ENCODE measurements around the gene PCMT1. TPM values are rescaled to one million over a fixed set of nuclear protein-coding genes. Genes with fewer than 3 reads are reported as not detected.
"Not testable (repeated sequence)": the region's sequence is repeated elsewhere in the genome, so short reads cannot be mapped to it uniquely, and the experiment has no call there.

Gene PCMT1
- total RNA-seq, 1 donor, result 104 TPM

GRCh38 chr6:149752600-149753373 is 3.2 kb downstream of the PCMT1 start:
- no peak overlapping the region for H3K27ac ChIP-seq (ENCODE audit: low read depth, low read length)
- H3K4me3 ChIP-seq (ENCODE audit: insufficient read depth, low read length), result no peak overlapping the region
- peaks cover 27% of the 10 kb centered on the region for H4K20me1 ChIP-seq (ENCODE audit: insufficient read depth, low read length)
- peaks cover 9% of the 10 kb centered on the region for H3K4me1 ChIP-seq (ENCODE audit: insufficient read depth, low read length)
- H3K4me2 ChIP-seq (ENCODE audit: insufficient read depth, low read length), result no peak overlapping the region
- no peak for TF ChIP-seq CTCF (IDR thresholded peaks at IDR 0.05; ENCODE audit: extremely low read depth, low read depth, low read length)
- H2AFZ ChIP-seq (ENCODE audit: low read length), result no peak overlapping the region
- peak; percentile 43 for DNase-seq (ENCODE audit: insufficient read length, low spot score, missing footprints)
- H3K9me3 ChIP-seq (ENCODE audit: low read depth, low read length), result no peaks in the 10 kb centered on the region
- H3K36me3 ChIP-seq (ENCODE audit: insufficient read depth, low read length), result no peaks in the 10 kb centered on the region
- peaks cover 83% of the 10 kb centered on the region for H3K79me2 ChIP-seq (ENCODE audit: insufficient read depth, low read length)
- H3K27me3 ChIP-seq (ENCODE audit: insufficient read depth, low read length), result no peaks in the 10 kb centered on the region

GRCh38 chr6:149753374-149753637 is 3.8 kb downstream of the PCMT1 start:
- not testable (repeated sequence) for DNase-seq (ENCODE audit: insufficient read length, low spot score, missing footprints); H3K4me1 ChIP-seq (ENCODE audit: insufficient read depth, low read length); H3K27me3 ChIP-seq (ENCODE audit: insufficient read depth, low read length); H3K4me2 ChIP-seq (ENCODE audit: insufficient read depth, low read length); H2AFZ ChIP-seq (ENCODE audit: low read length); H3K27ac ChIP-seq (ENCODE audit: low read depth, low read length); H3K9me3 ChIP-seq (ENCODE audit: low read depth, low read length); H3K36me3 ChIP-seq (ENCODE audit: insufficient read depth, low read length); H3K4me3 ChIP-seq (ENCODE audit: insufficient read depth, low read length)
- peaks cover 86% of the 10 kb centered on the region for H3K79me2 ChIP-seq (ENCODE audit: insufficient read depth, low read length)
- H4K20me1 ChIP-seq (ENCODE audit: insufficient read depth, low read length), result peaks cover 27% of the 10 kb centered on the region

GRCh38 chr6:149754548-149754947 is 5.0 kb downstream of the PCMT1 start:
- no peak for TF ChIP-seq CTCF (IDR thresholded peaks at IDR 0.05; ENCODE audit: extremely low read depth, low read depth, low read length)
- no peak overlapping the region for H3K4me3 ChIP-seq (ENCODE audit: insufficient read depth, low read length)
- no peak overlapping the region for H3K27ac ChIP-seq (ENCODE audit: low read depth, low read length)

GRCh38 chr6:149755300-149756260 is 6.0 kb downstream of the PCMT1 start:
- no peak for TF ChIP-seq CTCF (IDR thresholded peaks at IDR 0.05; ENCODE audit: extremely low read depth, low read depth, low read length)
- H2AFZ ChIP-seq (ENCODE audit: low read length), result peak overlapping the region; percentile 29
- no peak overlapping the region for H3K4me2 ChIP-seq (ENCODE audit: insufficient read depth, low read length)
- peaks cover 8% of the 10 kb centered on the region for H3K4me1 ChIP-seq (ENCODE audit: insufficient read depth, low read length)
- peaks cover 97% of the 10 kb centered on the region for H3K79me2 ChIP-seq (ENCODE audit: insufficient read depth, low read length)
- no peak for DNase-seq (ENCODE audit: insufficient read length, low spot score, missing footprints)
- H3K27me3 ChIP-seq (ENCODE audit: insufficient read depth, low read length), result no peaks in the 10 kb centered on the region
- H3K36me3 ChIP-seq (ENCODE audit: insufficient read depth, low read length), result peaks cover 7% of the 10 kb centered on the region
- no peak overlapping the region for H3K4me3 ChIP-seq (ENCODE audit: insufficient read depth, low read length)
- H4K20me1 ChIP-seq (ENCODE audit: insufficient read depth, low read length), result peaks cover 23% of the 10 kb centered on the region
- H3K27ac ChIP-seq (ENCODE audit: low read depth, low read length), result no peak overlapping the region
- H3K9me3 ChIP-seq (ENCODE audit: low read depth, low read length), result no peaks in the 10 kb centered on the region

More at GRCh38 chr6:149754548-149754947, 5.0 kb downstream of the PCMT1 start:
- H3K4me2 ChIP-seq (ENCODE audit: insufficient read depth, low read length), result no peak overlapping the region
- H3K36me3 ChIP-seq (ENCODE audit: insufficient read depth, low read length), result no peaks in the 10 kb centered on the region
- H3K4me1 ChIP-seq (ENCODE audit: insufficient read depth, low read length), result peaks cover 9% of the 10 kb centered on the region
- no peak for DNase-seq (ENCODE audit: insufficient read length, low spot score, missing footprints)
- peaks cover 27% of the 10 kb centered on the region for H4K20me1 ChIP-seq (ENCODE audit: insufficient read depth, low read length)
- H3K27me3 ChIP-seq (ENCODE audit: insufficient read depth, low read length), result no peaks in the 10 kb centered on the region
- H3K9me3 ChIP-seq (ENCODE audit: low read depth, low read length), result no peaks in the 10 kb centered on the region
- no peak overlapping the region for H2AFZ ChIP-seq (ENCODE audit: low read length)
- H3K79me2 ChIP-seq (ENCODE audit: insufficient read depth, low read length), result peaks cover 97% of the 10 kb centered on the region

Measured in osteoblast (primary cell).